COLO829 (cell line): Measurements from ENCODE around the gene C1R.

Experiments
- DNase-seq: peaks from one replicate; pipeline ENCODE4 v3.0.0; 2012; ENCODE audit warnings: low spot score

The C1R gene

DNA sequence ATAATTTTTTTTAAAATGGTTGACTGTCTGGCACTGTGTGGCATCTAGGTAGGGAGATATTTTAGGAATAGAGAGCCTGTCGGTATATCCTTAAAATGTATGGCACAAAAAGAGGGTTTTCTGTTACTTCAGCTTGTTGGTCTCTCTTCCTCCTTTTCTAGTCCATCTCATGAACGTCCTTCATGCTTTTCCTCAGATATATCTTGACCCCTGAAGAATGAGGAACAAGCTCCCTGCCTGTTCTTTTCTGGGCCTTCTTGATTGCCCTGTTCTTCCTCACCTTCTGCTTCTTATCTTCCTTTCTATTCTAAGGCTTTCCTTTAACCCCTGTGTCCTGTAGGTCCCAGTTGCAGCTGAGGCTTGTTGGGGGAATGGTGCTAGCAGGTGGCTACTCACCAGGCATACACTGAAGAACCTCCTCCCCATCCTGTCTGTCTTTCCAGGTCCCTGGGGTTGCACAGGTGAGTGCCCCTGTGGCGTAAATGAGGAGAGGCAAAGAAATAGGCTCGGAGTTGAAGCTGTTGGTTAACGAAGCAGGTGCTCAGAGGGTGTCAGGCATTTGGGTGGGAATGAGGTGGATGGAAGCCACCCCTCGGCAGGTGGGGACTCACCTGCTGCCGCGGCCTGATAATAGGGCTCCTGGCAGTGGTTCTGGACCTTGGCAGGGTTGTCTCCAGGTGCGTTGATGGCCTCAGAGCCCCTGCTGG lies 7.2 kb upstream of the C1R start:
- no peak for DNase-seq

DNA sequence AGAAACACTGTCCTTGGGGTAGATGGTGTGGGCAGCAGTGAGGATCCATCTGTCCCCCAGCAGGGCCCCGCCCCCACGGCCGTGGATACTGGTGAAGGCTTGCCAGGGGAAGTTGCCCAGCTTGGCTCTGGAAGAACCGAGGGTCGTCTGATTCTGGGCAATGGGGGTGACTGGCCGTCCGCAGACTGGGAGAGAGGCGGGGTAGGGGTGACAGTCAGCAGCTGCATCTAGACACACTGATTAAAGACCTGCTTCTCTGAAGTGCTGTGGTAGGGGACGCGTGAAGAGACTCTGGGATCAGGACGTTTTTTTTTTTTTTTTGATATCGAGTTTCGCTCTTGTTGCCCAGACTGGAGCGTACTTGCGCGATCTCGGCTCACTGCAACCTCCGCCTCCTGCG lies 4.7 kb upstream of the C1R start:
- DNase-seq: no peak

DNA sequence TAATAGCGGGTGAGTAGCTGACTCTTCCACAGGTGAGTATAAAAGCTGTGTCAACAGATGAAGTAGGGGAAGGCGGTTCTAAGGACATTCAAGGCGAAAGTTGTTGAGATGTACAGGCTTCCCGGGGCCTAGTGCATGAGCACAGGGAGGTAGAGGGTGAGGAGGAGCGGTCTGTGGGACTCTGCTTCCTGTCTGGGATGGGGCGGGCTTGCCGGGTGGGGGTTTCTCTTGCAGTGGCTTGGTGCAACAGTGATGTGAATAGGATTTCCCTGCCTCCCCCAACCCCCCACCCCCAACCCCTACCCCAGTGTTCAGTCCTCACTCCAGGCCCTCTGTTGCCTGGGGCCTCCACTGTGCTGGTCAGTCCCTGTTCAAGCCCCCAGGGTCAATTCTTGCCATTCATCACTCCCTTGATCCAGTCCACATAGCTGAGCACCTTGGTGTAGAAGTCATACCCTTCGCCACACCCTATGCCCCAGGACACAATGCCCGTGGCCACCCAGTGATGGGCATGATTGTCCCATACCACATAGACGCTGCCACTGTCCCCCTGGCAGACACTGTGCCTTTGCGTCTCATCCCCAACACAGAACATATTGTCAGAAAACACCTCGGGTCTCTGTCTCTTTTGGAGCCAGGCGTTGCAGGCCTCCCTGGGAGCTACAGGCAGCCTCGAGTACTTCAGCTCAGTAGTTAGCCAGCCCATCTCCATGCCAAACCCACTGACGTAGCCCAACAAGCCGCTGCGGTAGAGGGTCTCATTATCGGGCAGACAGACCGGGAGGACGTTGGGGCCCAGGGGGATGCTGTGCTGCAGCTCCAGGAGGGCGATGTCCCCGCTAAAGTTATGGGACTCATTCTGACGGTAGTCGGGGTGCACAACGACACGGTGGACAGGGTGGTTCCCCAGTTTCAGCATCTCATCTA lies 4.0 kb upstream of the C1R start:
- DNase-seq: no peak

DNA sequence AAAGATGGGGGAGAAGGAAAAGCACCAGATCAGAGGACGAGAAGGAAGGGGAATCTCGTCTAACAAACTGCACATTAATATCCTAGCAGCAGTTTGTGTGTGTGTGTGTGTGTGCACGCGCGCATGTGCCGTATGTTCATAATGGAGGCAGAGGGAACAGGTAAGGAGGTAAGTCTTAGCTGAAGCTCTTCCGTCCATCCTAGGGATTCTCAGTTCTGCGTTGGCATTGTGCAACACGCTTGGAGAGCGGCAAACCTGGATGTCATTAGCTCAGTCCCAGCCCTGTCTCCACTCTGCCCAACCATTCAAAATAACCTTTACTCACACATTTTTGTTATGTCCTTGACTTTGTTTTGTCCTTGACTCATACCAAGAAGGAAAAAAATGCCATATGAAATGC lies 1.6 kb upstream of the C1R start:
- no peak for DNase-seq

DNA sequence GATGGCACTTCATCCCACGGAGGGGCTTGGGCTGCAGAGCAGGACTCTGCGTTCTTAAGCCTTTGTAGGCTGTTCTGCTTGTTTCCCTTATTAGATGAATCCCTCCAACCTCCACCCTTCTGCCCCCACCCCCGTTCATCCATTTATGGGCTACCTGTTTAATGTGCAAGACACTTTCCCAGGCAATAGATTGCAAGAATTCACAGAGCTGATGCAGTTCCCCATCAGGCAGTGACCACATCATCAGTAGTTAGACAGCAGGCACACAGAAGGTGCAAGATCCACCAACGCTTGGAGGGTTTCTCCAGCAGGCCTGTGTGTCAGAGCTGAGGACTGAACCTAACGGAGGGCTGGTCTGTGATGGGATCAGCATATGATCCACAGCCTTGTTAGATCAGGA lies 1.2 kb upstream of the C1R start:
- no peak for DNase-seq

DNA sequence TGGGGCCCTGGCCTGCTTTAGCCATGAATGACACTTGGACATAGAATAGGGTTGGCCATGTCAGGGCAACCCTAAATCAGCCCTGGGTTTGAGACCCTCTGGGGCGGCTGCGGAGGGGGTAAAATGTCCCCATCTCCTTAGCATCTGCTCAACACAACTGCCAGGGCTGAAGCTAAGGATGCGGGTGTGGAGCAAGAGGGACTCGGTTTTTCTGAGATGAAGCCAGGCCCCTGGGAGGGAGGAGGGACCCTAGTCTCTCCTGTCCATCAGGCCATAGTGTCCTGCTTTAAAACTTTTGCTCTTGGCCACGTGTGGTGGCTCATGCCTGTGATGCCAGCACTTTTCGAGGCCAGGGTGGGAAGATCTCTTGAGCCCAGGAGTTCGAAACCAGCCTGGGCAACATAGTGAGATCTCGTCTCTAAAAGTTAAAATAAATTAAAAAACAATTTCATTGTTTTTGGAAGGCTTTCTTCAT lies 778 bp upstream of the C1R start:
- DNase-seq: no peak

DNA sequence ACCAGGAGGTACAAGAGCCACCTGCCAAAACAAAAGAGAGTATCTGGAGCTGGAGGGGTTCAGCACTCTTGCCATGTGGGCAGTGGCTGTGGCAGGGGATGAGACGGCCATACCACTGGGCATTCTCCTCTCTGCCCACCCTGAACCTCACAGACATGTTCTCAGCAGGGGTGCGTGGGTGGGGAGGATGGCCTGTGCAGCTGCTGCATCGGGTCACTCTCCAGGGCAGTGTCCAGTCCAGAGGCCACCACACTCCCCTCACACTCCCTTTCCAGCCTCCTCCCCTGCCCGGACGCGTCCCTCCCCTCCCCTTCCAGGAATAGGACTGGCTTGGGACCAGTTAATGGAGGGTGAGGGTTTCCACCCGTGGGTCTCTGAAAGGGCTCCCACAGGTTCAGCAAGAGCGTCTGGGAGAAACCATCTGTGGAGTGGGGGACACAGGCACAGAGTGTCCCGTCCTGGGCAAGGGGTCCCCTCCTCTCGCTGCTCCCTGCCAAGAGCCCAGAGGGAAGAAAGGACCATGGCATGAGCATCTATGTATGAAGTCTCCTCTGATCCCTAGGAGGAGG lies 501 bp downstream of the C1R start:
- DNase-seq: no peak

DNA sequence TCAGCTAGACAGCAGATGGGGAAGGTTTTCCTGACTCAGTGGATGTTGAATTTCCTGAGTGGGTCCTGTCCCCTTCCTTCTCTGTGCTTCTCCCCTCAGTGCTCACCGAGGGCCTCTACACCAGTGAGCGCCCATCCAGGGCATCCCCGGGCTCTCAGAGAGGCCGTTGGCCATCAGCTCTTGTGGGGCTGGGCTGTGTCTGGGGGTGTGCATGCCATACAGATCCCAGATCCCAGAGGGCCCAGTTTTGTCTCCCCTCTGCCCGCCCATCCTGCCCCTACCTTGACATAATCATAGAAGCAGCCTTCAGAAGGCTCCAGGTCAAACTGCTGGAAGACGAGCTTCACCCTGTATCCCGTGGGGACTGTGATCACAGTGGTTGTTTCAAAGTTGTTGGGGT lies 1.1 kb downstream of the C1R start:
- DNase-seq: no peak

DNA sequence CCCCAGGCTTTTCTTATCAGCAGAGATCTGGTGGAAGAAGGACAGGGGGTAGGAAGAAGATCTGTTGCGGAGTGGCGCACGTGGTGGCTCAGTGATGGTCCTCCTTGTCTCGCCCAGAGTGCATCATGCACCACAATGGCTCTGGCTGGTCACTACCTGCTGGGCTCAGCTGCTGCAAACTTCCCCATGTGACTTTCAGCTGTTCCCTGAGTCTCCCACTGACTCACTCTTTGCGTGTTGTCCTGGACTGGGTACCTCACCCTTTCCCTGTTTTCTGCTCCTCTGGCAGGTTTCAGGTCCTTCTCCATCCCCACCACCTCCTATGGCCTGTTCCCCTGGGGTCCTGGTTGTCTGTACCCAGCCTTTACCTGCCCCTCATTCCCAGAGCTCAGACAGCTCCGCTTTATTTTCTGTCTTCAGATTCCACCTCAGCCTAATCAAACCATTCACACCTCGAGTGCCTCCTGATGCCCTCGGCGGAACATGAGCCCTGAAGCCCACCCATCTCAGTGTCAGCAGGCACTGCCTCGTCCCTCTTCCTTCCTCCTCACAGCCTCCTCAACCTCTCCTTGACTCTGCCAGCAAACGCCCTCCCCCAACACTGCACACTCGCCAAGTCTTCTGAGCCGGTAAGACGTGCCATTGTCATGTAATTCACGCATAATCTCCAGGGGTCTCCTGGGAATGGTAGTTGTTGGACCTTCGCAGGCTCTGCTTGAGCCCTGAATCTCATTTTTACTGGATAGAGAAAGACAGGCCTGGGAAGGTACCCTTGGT lies 1.8 kb downstream of the C1R start:
- DNase-seq: no peak

DNA sequence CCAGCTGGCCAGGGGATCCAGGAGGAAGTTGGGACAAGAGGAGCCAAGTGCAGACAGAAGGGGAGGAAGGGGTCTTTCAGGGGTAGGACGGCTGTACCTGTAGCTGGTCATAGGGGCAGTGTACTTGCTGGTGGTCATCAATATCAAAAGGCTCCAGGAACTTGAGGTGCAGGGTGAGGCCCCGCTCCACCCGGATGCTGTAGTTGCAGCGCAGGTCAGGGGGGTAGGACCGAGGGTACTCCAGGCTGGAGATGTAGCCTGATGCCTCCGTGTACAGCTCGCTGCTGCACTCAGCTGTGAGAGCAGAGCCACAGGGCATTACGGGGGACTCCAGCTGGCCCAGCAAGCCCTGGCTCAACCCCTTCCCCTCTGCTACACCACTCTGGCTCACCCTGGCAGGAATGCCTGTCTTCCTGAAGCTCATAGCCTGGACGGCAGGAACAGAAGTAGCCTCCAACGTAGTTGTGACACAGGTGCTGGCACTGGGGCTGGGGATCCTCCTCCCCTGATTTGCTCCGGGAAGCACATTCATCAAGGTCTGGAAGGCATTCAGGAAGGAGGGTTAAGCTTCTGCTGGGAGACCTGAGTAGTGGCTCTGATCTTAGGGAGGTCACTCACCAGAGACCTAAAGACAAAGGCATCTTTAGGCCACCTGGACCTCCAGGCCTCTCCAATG lies 2.9 kb downstream of the C1R start:
- DNase-seq: no peak

DNA sequence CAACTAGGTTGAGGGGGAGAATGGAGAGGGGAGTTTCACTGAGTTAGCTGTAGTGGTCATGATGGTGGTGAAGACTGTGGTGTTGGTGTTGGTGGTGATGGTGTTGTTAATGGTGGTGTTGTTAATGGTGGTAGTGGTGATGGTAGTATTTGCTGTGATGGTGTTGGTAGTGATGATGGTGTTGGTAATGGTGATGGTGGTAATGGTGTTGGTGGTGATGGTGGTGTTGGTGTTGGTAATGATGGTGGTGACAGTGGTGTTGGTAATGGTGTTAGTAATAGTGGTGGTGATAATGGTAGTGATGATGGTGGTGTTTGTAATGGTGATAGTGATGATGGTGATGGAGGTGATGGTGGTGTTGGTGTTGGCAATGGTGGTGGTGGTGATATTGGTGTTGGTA lies 9.1 kb downstream of the C1R start:
- no peak for DNase-seq

DNA sequence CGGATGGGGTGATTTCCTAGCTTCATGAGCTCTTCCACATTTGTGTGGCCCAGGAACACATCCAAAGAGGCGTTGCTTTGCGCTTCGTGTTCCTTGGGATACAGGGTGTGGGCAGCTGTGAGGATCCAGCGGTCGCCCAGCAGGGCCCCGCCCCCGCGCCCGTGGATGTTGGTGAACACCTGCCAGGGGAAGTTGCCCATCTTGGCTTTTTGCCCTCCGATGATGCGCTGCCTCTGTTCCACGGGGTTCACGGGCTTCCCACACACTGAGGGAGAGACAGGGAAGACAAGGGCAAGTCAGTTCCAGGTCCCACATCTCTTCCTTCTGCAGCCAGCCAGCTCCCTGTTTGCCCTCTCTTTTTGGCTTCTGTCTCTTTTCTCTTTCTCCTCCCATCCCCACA lies 11.2 kb downstream of the C1R start:
- no peak for DNase-seq

DNA sequence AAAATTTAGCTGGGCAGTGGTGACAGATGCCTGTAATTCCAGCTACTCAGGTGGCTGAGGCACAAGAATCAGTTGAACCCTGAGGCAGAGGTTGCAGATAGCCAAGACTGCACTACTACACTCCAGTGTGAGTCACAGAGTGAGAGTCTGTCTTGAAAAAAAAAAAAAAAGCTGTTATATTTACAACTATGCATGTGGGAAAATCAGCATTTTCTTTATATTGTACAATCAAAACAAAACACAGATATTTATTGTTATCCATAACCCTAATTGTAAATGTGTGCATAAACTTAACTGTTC lies 12.5 kb downstream of the C1R start:
- DNase-seq: no peak

DNA sequence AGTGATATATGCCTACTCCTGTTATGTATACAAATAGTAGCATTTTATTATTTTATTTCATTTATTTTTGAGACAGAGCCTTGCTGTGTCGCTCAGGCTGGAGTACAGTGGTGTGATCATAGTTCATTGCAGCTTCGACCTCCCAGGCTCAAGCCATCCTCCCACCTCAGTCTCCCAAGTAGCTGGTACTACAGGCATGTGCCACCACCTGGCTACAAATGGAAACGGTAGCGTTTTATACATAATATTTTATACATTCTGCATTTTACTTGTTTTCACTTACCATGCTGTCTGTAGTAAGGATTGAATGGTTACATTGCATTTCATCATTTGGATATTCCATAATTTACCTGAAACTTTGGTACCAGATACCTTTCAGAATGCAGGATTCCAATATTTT lies 14.1 kb downstream of the C1R start:
- no peak for DNase-seq

DNA sequence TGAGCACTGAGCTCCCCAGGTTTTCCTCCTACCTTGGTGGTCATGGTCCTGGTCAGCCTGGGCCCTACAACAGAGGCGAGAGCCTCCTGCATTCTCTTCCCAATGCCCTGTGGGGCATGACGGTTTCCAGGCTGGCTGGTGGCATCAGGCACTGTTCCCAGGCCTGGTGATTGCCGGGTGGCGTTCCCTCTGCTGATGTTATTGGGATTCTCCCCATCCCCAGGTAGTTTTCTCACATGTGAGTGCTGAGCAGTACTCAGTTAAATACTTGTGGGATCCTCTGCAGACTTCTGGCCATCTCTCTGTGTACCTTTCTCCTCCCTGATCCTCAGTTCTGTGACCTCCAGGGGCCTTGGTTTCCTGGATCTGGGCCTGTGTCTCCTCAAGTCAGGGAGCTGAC lies 15.8 kb downstream of the C1R start:
- no peak for DNase-seq

DNA sequence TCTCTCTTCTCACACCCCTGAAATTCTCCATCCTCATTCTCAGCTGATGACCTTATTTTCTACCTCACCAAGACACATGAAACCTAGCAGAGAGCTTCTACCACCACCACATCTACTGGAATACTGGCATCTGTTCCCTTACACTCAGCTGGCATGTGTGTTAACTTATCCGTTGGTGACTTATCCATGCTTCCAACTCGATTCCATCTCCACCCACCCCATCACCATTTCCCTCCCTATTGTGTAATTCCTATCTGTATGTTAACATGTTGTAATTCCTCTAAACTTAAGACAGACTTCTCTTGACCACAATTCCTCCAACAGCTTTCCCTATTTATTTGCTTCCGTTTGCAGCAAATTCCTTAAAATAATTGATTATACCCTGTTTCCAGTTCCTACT lies 16.3 kb downstream of the C1R start:
- no peak for DNase-seq

DNA sequence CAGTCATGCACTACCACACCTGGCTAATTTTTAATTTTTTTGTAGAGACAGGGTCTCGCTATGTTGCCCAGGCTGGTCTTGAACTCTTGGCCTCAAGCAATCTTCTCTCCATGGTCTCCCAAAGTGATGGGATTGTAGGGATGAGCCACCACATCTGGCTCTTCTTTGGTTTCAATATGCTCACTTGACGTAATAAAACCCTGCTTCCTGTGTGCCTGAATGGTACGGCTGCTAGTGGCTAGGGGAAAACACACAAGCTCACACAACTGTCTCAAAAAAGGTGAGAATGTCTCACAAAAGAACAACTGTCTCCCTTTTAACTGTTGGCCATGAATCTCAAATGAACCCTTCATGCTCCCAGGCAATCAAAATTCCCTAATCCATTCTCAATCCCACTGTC lies 16.7 kb downstream of the C1R start:
- DNase-seq: no peak

DNA sequence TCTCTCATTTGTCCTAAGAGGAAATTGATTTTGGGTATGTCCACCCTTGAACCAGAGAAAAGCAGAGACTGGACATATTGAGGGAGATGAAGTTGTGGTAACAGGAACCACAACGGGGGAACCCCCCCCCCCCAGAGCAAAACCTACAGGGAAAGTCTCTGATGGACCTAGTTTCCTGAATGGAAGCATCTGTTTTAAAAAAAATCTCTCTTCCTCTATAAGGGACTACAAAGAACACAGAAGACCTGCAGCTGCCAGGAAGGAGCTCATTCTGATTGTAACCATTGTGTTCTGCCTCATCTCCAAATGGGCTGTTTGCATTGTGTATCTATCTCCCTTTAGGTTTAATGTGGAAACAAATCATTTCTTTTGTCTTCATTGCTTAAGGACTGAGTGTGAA lies 18.3 kb downstream of the C1R start:
- DNase-seq: no peak

DNA sequence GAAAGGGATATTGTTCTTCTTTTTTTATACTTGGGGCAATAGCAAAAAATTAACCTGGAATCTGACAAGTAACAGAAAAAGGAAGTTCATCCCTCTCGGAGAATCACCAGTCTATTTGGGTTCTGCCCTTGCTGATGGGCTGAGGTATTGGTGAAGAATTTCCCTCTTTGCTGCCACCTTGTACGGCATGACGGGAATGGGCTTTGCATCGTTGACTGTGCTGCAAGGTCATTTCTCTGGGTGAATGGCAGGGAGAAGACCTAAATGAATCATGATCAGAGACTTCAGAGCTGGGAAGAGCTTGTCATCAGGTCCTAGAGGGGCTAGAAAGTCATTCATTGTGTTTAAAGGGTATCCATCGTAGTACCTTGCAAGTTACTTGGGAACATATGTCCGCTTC lies 19.7 kb downstream of the C1R start:
- DNase-seq: no peak

DNA sequence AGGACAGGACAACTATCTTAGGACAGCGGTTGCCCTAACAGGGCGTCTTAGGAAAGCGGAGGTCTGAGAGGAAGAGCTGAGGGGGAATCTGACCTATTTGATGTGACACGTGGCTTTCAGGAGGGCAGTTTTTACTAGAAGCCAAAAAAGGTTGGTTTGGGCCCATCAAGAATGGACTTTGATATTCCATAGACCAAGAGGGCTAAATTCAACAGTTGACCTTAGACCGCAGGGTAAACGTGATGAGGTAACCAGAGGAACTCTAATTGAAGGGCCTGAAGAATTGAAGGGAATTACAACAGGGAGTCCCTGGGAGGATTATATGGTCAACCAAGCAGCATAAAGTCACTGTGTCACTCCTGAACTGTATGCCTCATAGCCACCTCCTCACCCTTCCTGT lies 20.2 kb downstream of the C1R start:
- no peak for DNase-seq

DNA sequence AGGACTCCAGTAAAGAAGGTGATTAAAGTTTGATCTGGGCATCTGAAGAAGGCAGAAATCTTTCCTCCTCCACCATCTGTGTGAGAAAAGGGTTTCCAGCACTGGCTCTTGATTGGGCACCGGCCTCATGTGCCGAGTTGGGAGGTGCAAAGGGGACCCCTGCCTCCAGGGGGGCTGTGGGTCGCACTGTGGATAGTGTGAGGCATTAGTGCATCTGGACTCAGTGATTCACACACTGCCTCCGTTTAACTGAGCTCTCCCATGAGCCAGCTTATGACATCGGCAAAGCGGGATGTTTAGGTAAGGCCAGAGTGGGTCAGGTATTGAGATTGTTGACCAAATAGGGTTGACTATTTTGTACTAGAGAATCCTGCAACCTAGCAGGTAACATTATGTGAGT lies 22.9 kb downstream of the C1R start:
- no peak for DNase-seq

DNA sequence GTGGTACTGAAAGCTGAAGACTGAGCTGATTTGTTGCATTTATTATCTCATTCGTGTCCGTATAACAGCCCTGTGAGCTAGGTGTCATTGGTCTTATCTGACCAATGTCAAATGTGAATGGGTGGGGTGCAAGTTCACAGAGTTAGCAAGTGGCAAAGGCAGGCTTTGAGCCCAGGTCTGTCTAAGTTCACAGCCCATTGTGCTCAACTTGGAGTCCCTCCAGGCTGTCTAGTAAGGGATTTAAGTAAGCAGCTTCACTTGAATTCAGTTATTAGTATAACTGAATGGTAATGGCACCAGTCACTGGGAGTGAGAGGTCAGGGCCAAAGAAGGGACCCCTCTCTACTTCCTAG lies 23.3 kb downstream of the C1R start:
- DNase-seq: no peak
